Measurements from ENCODE around the gene SNAPIN.

- TF ChIP-seq CTCF (IDR thresholded peaks at IDR 0.05) (no peak), POLR2A (IDR thresholded peaks at IDR 0.05) (no peak), POLR2AphosphoS5 (IDR thresholded peaks at IDR 0.05; ENCODE audit: insufficient read depth in 1 of 2, low read depth in 1 of 2) (no peak)
These were observed 45.1 kb upstream of the SNAPIN start for GRCh38 chr1:153613406-153613805.
